SK-N-SH treated with all-trans-retinoic acid at 6 μM for 48 hours (cell line): Measurements from ENCODE around the gene GSG1L.

Experiments
- CREB5 ChIP-seq: fragments of 250-450 bp; sonication (Bioruptor Pico); IDR thresholded peaks from 2 replicates; pipeline ENCODE4 v1.5.1; 2020; ENCODE audit warnings: low read depth, mild to moderate bottlenecking, moderate library complexity
- ISL1 ChIP-seq: fragments of 250-450 bp; sonication (Bioruptor Pico); IDR thresholded peaks from 2 replicates; pipeline ENCODE4 v2.1.2; 2022; ENCODE audit warnings: mild to moderate bottlenecking, moderate library complexity
- SNAI2 ChIP-seq: fragments of 250-450 bp; sonication (Bioruptor Pico); IDR thresholded peaks from 2 replicates; pipeline ENCODE4 v1.5.0; 2020; ENCODE audit warnings: mild to moderate bottlenecking, moderate library complexity
- TOX ChIP-seq: fragments of 250-450 bp; sonication (Bioruptor Pico); IDR thresholded peaks from 2 replicates; pipeline ENCODE4 v1.8.0; 2021; ENCODE audit warnings: mild to moderate bottlenecking, moderate library complexity, borderline replicate concordance
- ZFP3 ChIP-seq: fragments of 250-450 bp; sonication (Bioruptor Pico); IDR thresholded peaks from 2 replicates; pipeline ENCODE4 v1.5.0; 2020; ENCODE audit warnings: mild to moderate bottlenecking, moderate library complexity
- ZNF565 ChIP-seq: fragments of 450-650 bp; formaldehyde crosslinking; conservative IDR thresholded peaks from 2 replicates; pipeline ENCODE4 v1.5.0; 2020; ENCODE audit warnings: low read depth, mild to moderate bottlenecking, moderate library complexity
- ZNF70 ChIP-seq: fragments of 450-650 bp; formaldehyde crosslinking; IDR thresholded peaks from 2 replicates; pipeline ENCODE4 v1.5.0; 2020; ENCODE audit warnings: mild to moderate bottlenecking, moderate library complexity
- TF ChIP-seq, protein P1 (sequence below): fragments of 250-450 bp; sonication (Bioruptor Pico); IDR thresholded peaks from 2 replicates; pipeline ENCODE4 v1.8.0; 2020; ENCODE audit warnings: mild to moderate bottlenecking, moderate library complexity, borderline replicate concordance

GRCh38 chr16:27943766-27944165 is 119.7 kb downstream of the GSG1L start:
- TF ChIP-seq TOX (CRISPR knock-in tag) (no peak), ISL1 (no peak), ZNF565 (no peak), CREB5 (CRISPR knock-in tag) (no peak), SNAI2 (no peak), ZNF70 (CRISPR knock-in tag) (no peak), ZFP3 (CRISPR knock-in tag) (no peak)
- TF ChIP-seq, protein P1, sequence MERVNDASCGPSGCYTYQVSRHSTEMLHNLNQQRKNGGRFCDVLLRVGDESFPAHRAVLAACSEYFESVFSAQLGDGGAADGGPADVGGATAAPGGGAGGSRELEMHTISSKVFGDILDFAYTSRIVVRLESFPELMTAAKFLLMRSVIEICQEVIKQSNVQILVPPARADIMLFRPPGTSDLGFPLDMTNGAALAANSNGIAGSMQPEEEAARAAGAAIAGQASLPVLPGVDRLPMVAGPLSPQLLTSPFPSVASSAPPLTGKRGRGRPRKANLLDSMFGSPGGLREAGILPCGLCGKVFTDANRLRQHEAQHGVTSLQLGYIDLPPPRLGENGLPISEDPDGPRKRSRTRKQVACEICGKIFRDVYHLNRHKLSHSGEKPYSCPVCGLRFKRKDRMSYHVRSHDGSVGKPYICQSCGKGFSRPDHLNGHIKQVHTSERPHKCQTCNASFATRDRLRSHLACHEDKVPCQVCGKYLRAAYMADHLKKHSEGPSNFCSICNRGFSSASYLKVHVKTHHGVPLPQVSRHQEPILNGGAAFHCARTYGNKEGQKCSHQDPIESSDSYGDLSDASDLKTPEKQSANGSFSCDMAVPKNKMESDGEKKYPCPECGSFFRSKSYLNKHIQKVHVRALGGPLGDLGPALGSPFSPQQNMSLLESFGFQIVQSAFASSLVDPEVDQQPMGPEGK (CRISPR knock-in tag): no peak
